A172 (cell line): ENCODE results near the gene TPCN2. TPM values are rescaled to one million over a fixed set of nuclear protein-coding genes. Genes with fewer than 3 reads are reported as not detected.
"Not testable (repeated sequence)": the region's sequence is repeated elsewhere in the genome, so short reads cannot be mapped to it uniquely, and the experiment has no call there.

Experiments
- DNase-seq: peaks from one replicate; pipeline ENCODE4 v3.0.0-alpha.2; 2015; ENCODE audit warnings: low spot score
- total RNA-seq: library from RNA; depleted of rRNA; stranded (reverse); fragments of >200 nt; shearing (Covaris generic); gene quantifications from 2 replicates; pipeline ENCODE4 v1.2.3, GENCODE V29; 2014

The TPCN2 gene
- total RNA-seq, 1 experiment from 2014 or later: 11.9 TPM

- DNase-seq: no peak
Measured at GRCh38 chr11:69127884-69128283, 79.2 kb downstream of the TPCN2 start.

GRCh38 chr11:69129053-69129452 lies 80.3 kb downstream of the TPCN2 start:
- DNase-seq: no peak

GRCh38 chr11:69129647-69130046 lies 80.9 kb downstream of the TPCN2 start:
- no peak for DNase-seq

DNA sequence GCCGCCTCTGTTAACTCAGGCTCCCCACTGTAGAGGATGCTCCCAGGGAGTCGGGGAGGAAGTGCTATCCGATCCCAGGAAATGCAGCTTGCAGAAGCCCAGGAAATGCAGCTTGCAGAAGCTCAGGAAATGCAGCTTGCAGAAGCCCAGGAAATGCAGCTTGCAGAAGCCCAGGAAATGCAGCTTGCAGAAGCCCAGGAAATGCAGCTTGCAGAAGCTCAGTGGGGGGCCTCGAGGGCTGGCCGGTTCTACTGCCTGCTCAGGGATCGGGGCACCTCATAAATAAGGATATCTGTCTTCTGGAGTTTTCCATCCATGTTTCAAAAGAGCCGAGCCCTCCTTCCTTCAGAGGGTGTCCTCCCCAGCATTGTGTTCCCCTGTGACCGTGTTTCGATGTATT lies 81.9 kb downstream of the TPCN2 start:
- no peak for DNase-seq

DNA sequence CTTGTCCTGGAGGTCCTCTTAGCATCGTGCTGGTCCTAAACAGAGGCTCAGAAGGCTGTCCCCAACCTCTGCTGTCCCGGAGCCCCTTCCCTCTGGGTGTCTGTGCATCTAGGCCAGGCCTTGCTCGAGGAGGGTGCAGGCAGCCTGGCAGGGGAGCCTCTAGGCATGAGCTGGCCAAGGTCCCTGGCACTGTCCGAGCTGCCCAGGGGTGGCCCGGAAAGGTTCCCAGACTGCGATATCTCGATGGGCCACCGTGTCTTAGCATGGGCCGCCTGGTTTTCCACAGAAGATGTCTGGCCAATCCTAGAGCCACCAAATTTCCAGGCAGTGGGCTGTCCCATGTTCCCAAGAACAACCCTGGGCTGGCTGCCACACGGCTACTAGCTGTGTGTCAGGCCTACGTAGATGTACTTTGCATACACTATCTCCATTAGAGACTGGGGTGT lies 82.4 kb downstream of the TPCN2 start:
- no peak for DNase-seq

DNA sequence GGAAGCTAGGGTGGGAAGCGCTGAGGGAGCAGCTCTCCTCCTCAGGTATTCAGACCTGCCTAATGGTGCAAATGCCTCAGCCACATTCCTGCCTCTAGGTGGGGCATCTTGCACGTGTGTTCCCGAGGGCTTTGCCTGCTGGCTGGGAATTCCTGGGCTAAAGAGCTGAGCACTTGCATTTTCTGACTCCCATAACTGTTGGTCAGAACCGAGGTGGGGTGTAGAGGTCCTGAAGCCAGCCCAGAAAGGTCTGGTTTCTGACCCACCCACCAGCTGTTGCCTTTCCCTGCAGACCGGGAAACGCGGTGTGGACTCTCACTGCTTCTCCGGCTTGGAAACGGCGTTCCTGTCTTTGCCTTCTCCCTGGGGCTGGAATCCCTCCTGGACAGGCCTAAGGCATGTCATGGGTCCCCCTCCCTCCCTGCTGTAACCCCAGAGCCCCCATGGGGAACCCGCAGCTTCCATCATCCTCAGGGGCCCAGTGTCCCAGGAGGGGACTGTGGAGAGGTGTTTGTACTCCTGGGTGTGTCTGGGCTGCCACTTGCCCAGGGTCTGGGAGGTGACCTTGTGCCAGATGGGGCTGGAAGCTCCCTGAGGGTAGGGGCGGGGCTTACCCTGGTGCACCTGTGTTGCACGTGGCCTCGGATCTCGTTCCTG lies 83.0 kb downstream of the TPCN2 start:
- DNase-seq: peak; percentile 84

DNA sequence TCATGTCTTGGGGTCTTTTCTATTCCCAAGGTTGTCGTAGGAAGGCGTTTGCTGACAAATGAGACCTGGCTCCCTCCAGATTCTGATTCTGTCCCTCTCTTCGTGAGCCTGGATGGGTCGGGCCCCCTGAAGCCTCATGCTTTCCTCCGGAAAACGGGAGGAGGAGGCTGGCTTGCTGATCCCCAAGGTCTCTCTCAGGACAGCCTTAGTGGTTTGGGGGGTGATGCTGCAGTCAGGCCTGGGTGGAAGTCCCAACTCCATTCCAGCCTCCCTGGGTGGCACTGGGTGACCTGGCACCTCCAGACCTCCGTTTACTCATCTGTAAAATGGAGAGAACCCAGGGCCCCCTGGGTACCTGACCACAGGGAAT lies 83.6 kb downstream of the TPCN2 start:
- DNase-seq: no peak

DNA sequence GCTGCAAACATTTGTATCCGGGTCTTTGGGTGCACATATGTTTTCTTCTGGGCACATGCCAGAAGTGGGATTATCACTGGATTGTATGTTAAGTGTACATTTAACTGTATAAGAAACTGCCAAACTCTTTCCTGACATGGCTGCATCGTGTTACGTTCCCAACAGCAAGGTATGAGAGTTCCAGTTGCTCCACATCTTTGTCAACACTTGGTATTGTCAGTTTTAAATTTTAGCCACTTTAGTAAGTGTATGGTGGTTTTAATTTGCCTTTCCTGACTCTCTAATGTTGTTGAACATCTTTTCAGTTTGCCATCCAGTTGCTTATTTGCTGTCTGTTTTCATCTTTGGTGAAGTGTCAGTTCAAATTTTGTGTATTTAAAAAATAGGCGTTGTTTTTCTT lies 84.5 kb downstream of the TPCN2 start:
- no peak for DNase-seq

DNA sequence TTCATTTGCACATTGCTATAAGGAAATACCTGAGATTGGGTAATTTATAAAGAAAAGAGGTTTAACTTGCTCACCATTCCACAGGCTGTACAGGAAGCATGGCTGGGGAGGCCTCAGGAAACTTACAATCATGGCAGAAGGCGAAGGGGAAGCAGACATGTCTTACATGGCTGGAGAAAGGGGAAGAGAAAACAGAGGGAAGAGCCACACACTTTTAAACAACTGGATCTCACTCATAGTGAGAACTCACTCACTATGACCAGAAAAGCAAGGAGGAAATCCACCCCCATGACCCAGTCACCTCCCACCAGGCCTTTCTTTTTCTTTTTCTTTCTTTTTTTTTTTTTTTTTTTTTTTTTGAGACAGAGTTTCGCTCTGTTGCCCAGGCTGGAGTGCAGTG lies 85.5 kb downstream of the TPCN2 start:
- not testable (repeated sequence) for DNase-seq

DNA sequence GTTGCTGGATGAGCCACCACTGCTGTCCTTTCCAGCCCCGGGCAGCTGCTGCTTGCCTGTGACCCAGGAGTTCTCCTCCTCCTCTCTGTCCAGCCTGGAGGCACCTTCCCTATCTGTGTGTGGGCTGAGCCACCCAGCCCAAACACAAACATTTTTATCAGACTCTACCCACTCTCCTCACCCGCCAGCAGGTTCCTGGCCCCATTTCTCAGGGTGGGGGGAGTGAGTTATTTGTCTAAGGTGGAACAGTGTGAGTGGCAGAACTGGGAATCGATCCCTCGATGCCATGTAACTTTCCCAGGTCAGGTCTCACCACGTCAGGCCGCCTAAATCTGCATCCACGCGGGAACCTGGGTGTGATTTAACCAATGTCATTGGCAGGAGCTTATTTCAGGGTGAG lies 86.2 kb downstream of the TPCN2 start:
- DNase-seq: no peak

GRCh38 chr11:69135420-69136363 lies 87.0 kb downstream of the TPCN2 start:
- peak; percentile 76 for DNase-seq

DNA sequence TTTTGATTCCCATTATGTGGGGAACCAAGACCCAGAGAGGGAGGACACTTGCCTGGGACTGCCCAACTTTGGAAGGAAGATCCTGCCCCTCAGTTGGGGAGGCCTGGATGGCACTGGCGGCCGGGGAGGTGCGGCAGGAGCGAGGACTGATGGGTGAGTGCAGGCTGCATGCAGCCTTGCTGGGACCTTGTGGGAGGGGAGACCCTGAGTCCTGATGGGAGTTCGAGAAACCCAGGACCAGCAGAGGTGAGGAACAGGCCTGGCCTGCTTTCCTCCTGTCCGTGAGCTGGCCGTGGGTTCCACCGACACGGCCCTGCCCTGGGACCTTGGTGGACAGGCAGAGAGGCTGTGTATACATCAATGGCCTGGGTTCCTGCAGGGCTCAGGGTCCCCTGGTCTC lies 87.7 kb downstream of the TPCN2 start:
- DNase-seq: no peak

DNA sequence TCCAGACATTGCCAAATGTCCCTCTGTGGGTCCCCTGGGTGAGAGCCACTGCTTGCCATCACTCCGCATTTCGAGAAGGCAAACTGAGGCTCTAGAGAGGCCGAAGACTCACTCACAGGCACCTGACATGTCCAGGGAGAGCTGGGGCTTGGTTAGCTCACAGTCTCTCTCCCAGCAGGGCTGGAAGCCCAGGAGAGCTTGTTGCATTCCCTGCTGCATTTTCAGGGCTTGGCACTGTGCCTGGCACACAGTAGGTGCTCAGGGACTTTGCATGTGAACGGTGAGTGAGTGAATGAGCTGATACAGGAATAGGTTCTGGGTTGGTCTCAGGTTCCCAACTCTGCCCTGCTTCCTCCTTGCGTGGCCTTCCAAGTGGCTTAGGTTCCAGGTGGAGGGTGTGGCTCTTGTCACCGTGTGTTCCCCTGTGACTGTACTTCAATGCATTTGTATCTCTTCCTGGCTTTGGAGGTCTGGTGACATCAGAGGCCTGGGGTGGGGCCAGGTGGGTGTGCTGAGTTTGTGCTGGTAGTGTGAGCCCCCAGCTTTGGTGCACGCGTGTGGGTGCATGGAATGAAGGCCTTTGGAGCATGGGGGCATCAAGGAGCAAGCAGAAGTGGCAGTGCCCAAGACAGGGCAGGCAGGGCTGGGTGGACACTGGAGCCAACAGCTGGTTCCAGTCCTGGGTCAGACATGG lies 88.6 kb downstream of the TPCN2 start:
- DNase-seq: no peak

GRCh38 chr11:69138265-69138664 lies 89.5 kb downstream of the TPCN2 start:
- peak; percentile 93 for DNase-seq

DNA sequence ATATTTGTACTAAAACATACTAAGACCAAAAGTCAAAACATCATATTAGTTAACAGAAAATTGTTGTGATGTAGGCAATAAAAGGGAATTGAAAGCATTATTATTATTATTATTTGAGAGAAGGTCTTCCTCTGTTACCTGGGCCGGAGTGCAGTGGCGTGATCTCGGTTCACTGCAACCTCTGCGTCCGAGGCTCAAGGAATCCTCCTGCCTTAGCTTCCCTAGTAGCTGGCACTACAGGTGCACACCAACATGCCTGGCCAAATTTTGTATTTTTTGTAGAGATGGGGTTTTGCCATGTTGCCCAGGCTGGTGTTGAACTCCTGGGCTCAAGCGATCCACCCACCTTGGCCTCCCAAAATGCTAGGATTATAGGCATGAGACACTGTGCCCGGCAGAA lies 91.4 kb downstream of the TPCN2 start:
- DNase-seq: not testable (repeated sequence)

GRCh38 chr11:69140635-69141034 lies 91.9 kb downstream of the TPCN2 start:
- no peak for DNase-seq

- no peak for DNase-seq
Measured at GRCh38 chr11:69141742-69142141, 93.0 kb downstream of the TPCN2 start.

GRCh38 chr11:69142895-69143294 lies 94.2 kb downstream of the TPCN2 start:
- no peak for DNase-seq

- no peak for DNase-seq
Measured at GRCh38 chr11:69144316-69145049, 95.8 kb downstream of the TPCN2 start.

- DNase-seq: no peak
Measured at GRCh38 chr11:69145050-69145380, 96.3 kb downstream of the TPCN2 start.

DNA sequence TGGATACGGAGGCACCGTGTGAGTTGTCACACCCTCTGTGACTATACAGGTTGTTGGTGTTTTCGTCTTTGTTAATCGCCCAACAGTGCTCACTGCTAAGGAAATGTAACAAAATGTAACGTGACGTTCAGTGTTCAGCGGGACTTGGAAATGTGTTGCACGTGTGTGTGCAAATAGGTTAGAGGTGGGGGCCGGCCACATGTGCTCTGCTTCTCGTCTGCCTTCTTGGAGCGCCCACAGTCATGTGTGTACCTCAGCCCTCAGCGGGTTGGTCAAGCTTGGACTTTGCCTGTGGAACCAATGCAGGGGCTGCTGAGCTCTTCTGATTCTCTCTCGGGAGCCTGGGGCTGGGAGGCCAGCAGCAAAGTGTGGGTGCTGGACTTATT lies 99.6 kb downstream of the TPCN2 start:
- DNase-seq: no peak

DNA sequence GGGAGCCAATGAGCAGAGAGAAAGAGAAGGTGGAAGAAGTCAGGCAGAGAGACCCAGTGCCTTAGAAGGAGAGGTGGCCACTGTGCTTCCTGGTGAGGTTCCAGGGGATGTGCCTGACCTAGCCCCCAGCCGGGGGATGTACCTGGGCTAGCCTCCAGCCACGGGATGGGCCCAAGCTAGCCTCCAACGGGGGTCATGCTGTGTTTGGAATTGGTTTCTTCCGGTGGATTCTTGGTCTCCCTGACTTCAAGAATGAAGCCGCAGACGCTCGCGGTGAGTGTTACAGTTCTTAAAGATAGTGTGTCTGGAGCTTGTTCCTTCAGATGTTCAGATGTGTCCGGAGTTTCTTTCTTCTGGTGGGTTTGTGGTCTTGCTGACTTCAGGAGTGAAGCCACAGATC lies 100.1 kb downstream of the TPCN2 start:
- no peak for DNase-seq
